Suprapubic skin (tissue), 4 donors: ENCODE measurements around the gene PCDH15. TPM values are rescaled to one million over a fixed set of nuclear protein-coding genes. Genes with fewer than 3 reads are reported as not detected.

ENCODE experiments used
- DNase-seq, 2 donors: peaks; one replicate each; pipeline ENCODE4 v3.0.0-alpha.2; 2019; ENCODE audit warnings: low spot score in 2 of 2
- H3K27ac ChIP-seq: fragments of 200-600 bp; sonication (generic); one replicate; pipeline ENCODE4 v1.5.1; 2019
- H3K27me3 ChIP-seq: fragments of 200-600 bp; sonication (generic); one replicate; pipeline ENCODE4 v1.5.1; 2019
- H3K36me3 ChIP-seq: fragments of 200-600 bp; sonication (generic); one replicate; pipeline ENCODE4 v1.5.1; 2019
- H3K4me1 ChIP-seq: fragments of 200-600 bp; sonication (generic); one replicate; pipeline ENCODE4 v1.5.1; 2019
- H3K4me3 ChIP-seq: fragments of 200-600 bp; sonication (generic); one replicate; pipeline ENCODE4 v1.5.1; 2019; ENCODE audit warnings: mild to moderate bottlenecking
- H3K9me3 ChIP-seq: fragments of 200-600 bp; sonication (generic); one replicate; pipeline ENCODE4 v1.5.1; 2019
- EP300 ChIP-seq: sonication (generic); formaldehyde crosslinking; IDR thresholded peaks from one replicate; pipeline ENCODE4 v1.6.1; 2017; ENCODE audit warnings: antibody characterized with exemption
- POLR2A ChIP-seq, 2 donors: fragments of 450-650 bp; IDR thresholded peaks; one replicate each; pipeline ENCODE4 v1.6.1; 2017; ENCODE audit warnings: antibody characterized with exemption in 2 of 2, mild to moderate bottlenecking in 2 of 2, moderate library complexity in 2 of 2
- POLR2AphosphoS5 ChIP-seq, 3 donors: sonication (generic); formaldehyde crosslinking; IDR thresholded peaks; one replicate each; pipeline ENCODE4 v1.6.1; 2017; ENCODE audit warnings: antibody characterized with exemption in 3 of 3
- WGBS: methylation state at CpG from one replicate; pipeline ENCODE4 v1.1.5; 2018; 5-methylcytosine and 5-hydroxymethylcytosine counted together
- total RNA-seq, 4 donors: library from RNA; depleted of rRNA; stranded (reverse); fragments of >200 nt; gene quantifications; one replicate each; pipeline ENCODE4 v1.1.0, GENCODE V29; 2016
- TF ChIP-seq, protein P1 (sequence below), 2 donors: fragments of 200-600 bp in 1 of 2; fragments of 450-650 bp in 1 of 2; sonication (generic) in 1 of 2; IDR thresholded peaks; one replicate each; pipeline ENCODE4 v1.5.1; 2016 to 2019; ENCODE audit warnings: antibody characterized with exemption in 2 of 2, mild to moderate bottlenecking in 1 of 2, moderate library complexity in 1 of 2

The PCDH15 gene
- total RNA-seq, 4 donors from 2014 or later = 0.11 TPM; not detected in 3

DNA sequence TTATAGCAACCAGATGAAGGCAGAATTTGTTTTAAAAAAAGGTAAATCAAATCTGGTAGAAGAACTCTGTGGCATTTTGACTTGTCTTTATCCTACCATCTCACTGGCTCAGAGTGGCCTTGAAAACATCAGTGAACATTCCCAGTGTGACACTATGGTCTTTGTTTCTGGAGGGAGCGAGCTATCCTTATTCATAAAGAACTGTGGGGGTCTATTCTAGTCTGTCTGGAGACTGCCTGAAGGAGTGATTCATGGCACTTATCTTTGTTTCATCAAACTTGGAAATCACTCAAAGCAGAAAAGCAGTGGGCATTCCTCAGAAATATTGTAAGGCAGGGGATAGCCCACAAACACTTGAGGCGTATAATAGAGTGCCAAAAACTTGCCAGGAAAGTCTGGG, 719.1 kb downstream of the PCDH15 start:
- DNase-seq = no peak
- no peaks in the 10 kb centered on the region for H3K27me3 ChIP-seq
- WGBS = 64% methylated on average over 2 of the region's 2 CpGs
- no peak overlapping the region for H3K4me3 ChIP-seq
- H3K36me3 ChIP-seq = no peaks in the 10 kb centered on the region
- H3K9me3 ChIP-seq = no peaks in the 10 kb centered on the region
- H3K27ac ChIP-seq = no peak overlapping the region
- TF ChIP-seq POLR2A (IDR thresholded peaks at IDR 0.05) (no peak), EP300 (no peak), POLR2AphosphoS5 (IDR thresholded peaks at IDR 0.05) (no peak)
- TF ChIP-seq, protein P1, sequence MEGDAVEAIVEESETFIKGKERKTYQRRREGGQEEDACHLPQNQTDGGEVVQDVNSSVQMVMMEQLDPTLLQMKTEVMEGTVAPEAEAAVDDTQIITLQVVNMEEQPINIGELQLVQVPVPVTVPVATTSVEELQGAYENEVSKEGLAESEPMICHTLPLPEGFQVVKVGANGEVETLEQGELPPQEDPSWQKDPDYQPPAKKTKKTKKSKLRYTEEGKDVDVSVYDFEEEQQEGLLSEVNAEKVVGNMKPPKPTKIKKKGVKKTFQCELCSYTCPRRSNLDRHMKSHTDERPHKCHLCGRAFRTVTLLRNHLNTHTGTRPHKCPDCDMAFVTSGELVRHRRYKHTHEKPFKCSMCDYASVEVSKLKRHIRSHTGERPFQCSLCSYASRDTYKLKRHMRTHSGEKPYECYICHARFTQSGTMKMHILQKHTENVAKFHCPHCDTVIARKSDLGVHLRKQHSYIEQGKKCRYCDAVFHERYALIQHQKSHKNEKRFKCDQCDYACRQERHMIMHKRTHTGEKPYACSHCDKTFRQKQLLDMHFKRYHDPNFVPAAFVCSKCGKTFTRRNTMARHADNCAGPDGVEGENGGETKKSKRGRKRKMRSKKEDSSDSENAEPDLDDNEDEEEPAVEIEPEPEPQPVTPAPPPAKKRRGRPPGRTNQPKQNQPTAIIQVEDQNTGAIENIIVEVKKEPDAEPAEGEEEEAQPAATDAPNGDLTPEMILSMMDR (IDR thresholded peaks at IDR 0.05) = no peak
- H3K4me1 ChIP-seq = no peaks in the 10 kb centered on the region

DNA sequence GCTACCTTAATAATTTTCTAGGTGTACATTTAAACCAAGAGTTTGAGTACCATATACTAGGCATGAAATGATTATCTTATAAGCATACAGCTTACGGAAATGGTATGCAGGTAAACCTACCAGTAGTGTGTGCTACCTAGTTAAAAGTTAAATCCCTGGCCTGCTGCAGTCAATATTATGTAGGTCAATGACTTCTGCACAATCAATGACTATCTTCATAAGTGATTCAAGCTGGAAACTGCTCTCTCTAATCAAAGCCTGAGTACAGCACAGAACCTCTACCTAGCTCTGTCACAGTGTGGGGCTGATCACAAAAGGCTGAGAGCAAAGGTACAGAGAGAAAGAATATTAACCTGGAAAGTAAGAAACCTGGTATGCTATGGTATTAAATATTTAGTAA, 733.7 kb downstream of the PCDH15 start:
- Histone ChIP-seq H3K9me3 (no peaks in the 10 kb centered on the region), H3K27me3 (no peaks in the 10 kb centered on the region), H3K36me3 (no peaks in the 10 kb centered on the region), H3K27ac (no peak overlapping the region), H3K4me1 (no peaks in the 10 kb centered on the region), H3K4me3 (no peak overlapping the region)
- no peak for DNase-seq
- WGBS = 87% methylated on average over 1 of the region's 1 CpG
- TF ChIP-seq POLR2AphosphoS5 (IDR thresholded peaks at IDR 0.05) = no peak

DNA sequence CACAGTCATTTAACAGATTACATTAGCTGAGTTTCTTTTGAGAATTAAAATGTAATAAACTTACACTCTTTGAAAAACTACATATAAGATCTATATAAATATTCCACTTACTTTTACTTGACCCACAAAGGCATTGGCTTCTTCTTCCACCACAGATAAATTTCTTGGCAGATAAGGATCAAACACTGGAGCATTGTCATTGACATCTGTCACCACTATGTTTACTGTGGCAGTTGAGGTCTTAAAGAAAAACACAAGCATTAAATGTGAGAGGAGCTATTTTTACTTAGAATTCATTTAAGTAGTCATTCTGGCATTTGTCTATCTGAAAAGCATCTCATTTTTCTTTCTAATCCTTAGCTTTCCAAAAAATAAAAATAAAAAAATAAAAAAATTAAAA, 734.4 kb downstream of the PCDH15 start:
- no peaks in the 10 kb centered on the region for H3K9me3 ChIP-seq
- H3K27me3 ChIP-seq = no peaks in the 10 kb centered on the region
- no peak for TF ChIP-seq POLR2A (IDR thresholded peaks at IDR 0.05)
- TF ChIP-seq EP300 = no peak
- no peak for TF ChIP-seq POLR2AphosphoS5 (IDR thresholded peaks at IDR 0.05)
- TF ChIP-seq, protein P1 (IDR thresholded peaks at IDR 0.05) = no peak
- no peak for DNase-seq
- H3K4me1 ChIP-seq = no peaks in the 10 kb centered on the region
- no peak overlapping the region for H3K27ac ChIP-seq
- H3K4me3 ChIP-seq = no peak overlapping the region
- H3K36me3 ChIP-seq = no peaks in the 10 kb centered on the region

DNA sequence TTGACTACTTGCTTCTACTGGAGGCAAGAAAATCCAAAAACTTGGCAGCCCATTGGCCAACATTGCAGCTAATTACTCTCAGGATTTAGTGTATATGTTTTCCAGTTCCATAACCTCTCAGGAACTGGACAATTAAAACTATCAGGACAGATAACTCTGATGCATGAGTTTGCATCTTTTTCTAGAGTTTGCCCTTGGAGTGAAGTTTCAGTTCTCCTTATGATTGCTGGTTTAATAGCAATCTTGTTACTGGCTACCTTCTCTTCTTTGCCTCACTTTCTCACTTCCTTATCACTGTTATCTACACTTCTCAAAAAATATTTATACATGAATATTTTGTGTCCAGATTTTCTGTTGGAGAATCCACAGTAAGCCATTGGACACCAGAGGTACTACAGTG, 735.9 kb downstream of the PCDH15 start:
- H3K27ac ChIP-seq = no peak overlapping the region
- no peaks in the 10 kb centered on the region for H3K9me3 ChIP-seq
- no peaks in the 10 kb centered on the region for H3K4me1 ChIP-seq
- no peak for TF ChIP-seq POLR2A (IDR thresholded peaks at IDR 0.05)
- no peak for TF ChIP-seq POLR2AphosphoS5 (IDR thresholded peaks at IDR 0.05)
- TF ChIP-seq, protein P1 (IDR thresholded peaks at IDR 0.05) = no peak
- TF ChIP-seq EP300 = no peak
- H3K4me3 ChIP-seq = no peak overlapping the region
- no peaks in the 10 kb centered on the region for H3K36me3 ChIP-seq
- H3K27me3 ChIP-seq = no peaks in the 10 kb centered on the region
- no peak for DNase-seq

DNA sequence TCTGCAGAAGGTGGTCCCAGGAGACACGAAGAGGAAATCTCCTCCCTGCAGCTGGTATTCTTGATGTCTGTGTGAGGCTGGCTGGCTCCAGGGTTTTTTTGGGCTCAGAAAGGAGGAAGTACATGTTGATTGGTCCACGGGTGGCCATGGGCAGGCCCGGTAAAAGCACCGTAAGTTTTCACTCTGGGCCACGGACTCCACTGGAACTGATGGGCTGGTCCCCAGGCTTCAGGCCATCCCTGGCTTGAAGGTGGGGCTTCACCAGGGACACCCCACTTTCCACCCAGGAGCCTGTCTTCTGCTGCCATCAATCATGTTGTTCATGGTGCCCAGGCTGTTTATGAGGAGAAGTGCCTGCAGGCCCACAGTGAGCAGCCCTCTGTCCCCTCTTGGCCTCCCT, 736.8 kb downstream of the PCDH15 start:
- H3K27ac ChIP-seq = no peak overlapping the region
- no peak for DNase-seq
- no peaks in the 10 kb centered on the region for H3K4me1 ChIP-seq
- 87% methylated on average over 3 of the region's 5 CpGs for WGBS
- no peaks in the 10 kb centered on the region for H3K27me3 ChIP-seq
- no peaks in the 10 kb centered on the region for H3K36me3 ChIP-seq
- H3K9me3 ChIP-seq = no peaks in the 10 kb centered on the region
- TF ChIP-seq, protein P1 (IDR thresholded peaks at IDR 0.05) = no peak
- TF ChIP-seq POLR2AphosphoS5 (IDR thresholded peaks at IDR 0.05) (no peak), EP300 (no peak), POLR2A (IDR thresholded peaks at IDR 0.05) (no peak)
- H3K4me3 ChIP-seq = no peak overlapping the region

DNA sequence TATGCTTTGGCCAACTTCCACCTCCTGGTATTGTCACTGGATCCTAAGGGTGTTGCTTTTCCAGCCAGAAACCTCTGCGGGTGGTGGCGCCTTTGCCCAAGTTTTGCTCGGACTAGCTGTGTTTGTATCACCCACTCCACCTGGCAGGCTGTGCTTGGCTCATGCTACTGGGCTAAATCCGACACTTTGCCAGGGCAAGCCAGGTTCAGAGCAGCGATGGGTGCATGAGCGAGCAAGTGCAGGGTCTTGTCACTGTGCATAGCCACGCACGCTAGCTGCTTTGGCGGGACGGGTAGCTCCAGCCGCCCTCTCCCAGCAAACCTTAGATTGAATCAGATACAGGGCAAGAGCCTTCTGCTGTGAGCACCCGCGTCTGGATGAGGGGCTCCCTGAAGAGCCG, 737.5 kb downstream of the PCDH15 start:
- H3K36me3 ChIP-seq = no peaks in the 10 kb centered on the region
- DNase-seq = no peak
- 90% methylated on average over 14 of the region's 14 CpGs for WGBS
- TF ChIP-seq POLR2A (IDR thresholded peaks at IDR 0.05) (no peak), POLR2AphosphoS5 (IDR thresholded peaks at IDR 0.05) (no peak), EP300 (no peak)
- TF ChIP-seq, protein P1 (IDR thresholded peaks at IDR 0.05) = no peak
- H3K27me3 ChIP-seq = no peaks in the 10 kb centered on the region
- no peak overlapping the region for H3K27ac ChIP-seq
- H3K9me3 ChIP-seq = no peaks in the 10 kb centered on the region
- no peaks in the 10 kb centered on the region for H3K4me1 ChIP-seq
- H3K4me3 ChIP-seq = no peak overlapping the region
